Central memory CD8-positive, alpha-beta T cell (primary cell): ENCODE measurements around the gene LRRC4.

Experiments used
- ATAC-seq: fragments of 150-1000 bp; cut with Tn5 transposase; replicated peaks from 2 replicates; pipeline ENCODE4 v1.10.0; 2022; ENCODE audit warnings: mild to moderate bottlenecking, moderate FRiP score, moderate number of reproducible peaks; ENCODE audit not compliant: poor library complexity, severe bottlenecking; ENCODE audit errors: extremely low read depth
- DNase-seq, 2 donors: peaks; one replicate each; pipeline ENCODE4 v3.0.0; 2021; ENCODE audit warnings: low spot score in 2 of 2
- H3K27ac Mint-ChIP-seq: one replicate; pipeline ENCODE4 v1.8.0; 2022; ENCODE audit warnings: low read depth, mild to moderate bottlenecking, moderate library complexity, mixed read lengths
- H3K27me3 Mint-ChIP-seq: one replicate; pipeline ENCODE4 v1.8.0; 2022; ENCODE audit warnings: mixed read lengths
- H3K36me3 Mint-ChIP-seq: one replicate; pipeline ENCODE4 v1.8.0; 2022; ENCODE audit warnings: mild to moderate bottlenecking, moderate library complexity, mixed read lengths; ENCODE audit not compliant: insufficient read depth
- H3K4me1 Mint-ChIP-seq: one replicate; pipeline ENCODE4 v1.8.0; 2022; ENCODE audit warnings: mixed read lengths
- H3K4me3 Mint-ChIP-seq: one replicate; pipeline ENCODE4 v1.8.0; 2022; ENCODE audit warnings: mild to moderate bottlenecking, moderate library complexity, mixed read lengths
- H3K9me3 Mint-ChIP-seq: one replicate; pipeline ENCODE4 v1.8.0; 2022; ENCODE audit warnings: mixed read lengths

Gene LRRC4

GRCh38 chr7:128054511-128054910, 23.3 kb upstream of the LRRC4 start:
- no peaks in the 10 kb centered on the region for H3K9me3 Mint-ChIP-seq
- no peak overlapping the region for H3K4me3 Mint-ChIP-seq
- no peaks in the 10 kb centered on the region for H3K27me3 Mint-ChIP-seq
- DNase-seq (no peak), ATAC-seq (no peak)
- peaks cover 3% of the 10 kb centered on the region for H3K36me3 Mint-ChIP-seq
- H3K4me1 Mint-ChIP-seq, result peaks cover 44% of the 10 kb centered on the region
- no peak overlapping the region for H3K27ac Mint-ChIP-seq

GRCh38 chr7:128053991-128054390, 22.8 kb upstream of the LRRC4 start:
- Mint-ChIP-seq H3K27me3 (no peaks in the 10 kb centered on the region), H3K4me3 (no peak overlapping the region), H3K9me3 (no peaks in the 10 kb centered on the region), H3K36me3 (peaks cover 3% of the 10 kb centered on the region), H3K4me1 (peaks cover 44% of the 10 kb centered on the region), H3K27ac (no peak overlapping the region)
- no peak for ATAC-seq
- DNase-seq, result no peak

GRCh38 chr7:128053023-128053422, 21.8 kb upstream of the LRRC4 start:
- no peaks in the 10 kb centered on the region for H3K27me3 Mint-ChIP-seq
- DNase-seq (no peak), ATAC-seq (no peak)
- peaks cover 3% of the 10 kb centered on the region for H3K36me3 Mint-ChIP-seq
- H3K4me1 Mint-ChIP-seq, result peaks cover 40% of the 10 kb centered on the region
- no peaks in the 10 kb centered on the region for H3K9me3 Mint-ChIP-seq
- no peak overlapping the region for H3K4me3 Mint-ChIP-seq
- H3K27ac Mint-ChIP-seq, result no peak overlapping the region

- Mint-ChIP-seq H3K27me3 (no peaks in the 10 kb centered on the region), H3K4me3 (no peak overlapping the region), H3K36me3 (peaks cover 3% of the 10 kb centered on the region), H3K27ac (no peak overlapping the region), H3K9me3 (no peaks in the 10 kb centered on the region), H3K4me1 (peaks cover 40% of the 10 kb centered on the region)
- ATAC-seq (no peak), DNase-seq (no peak)
Measured at GRCh38 chr7:128052404-128052803, 21.2 kb upstream of the LRRC4 start.

GRCh38 chr7:128045766-128046165, 14.5 kb upstream of the LRRC4 start:
- Mint-ChIP-seq H3K4me1 (peaks cover 45% of the 10 kb centered on the region), H3K27me3 (no peaks in the 10 kb centered on the region), H3K36me3 (peaks cover 3% of the 10 kb centered on the region), H3K9me3 (no peaks in the 10 kb centered on the region), H3K4me3 (no peak overlapping the region), H3K27ac (no peak overlapping the region)
- no peak for DNase-seq
- ATAC-seq, result no peak

- Mint-ChIP-seq H3K4me3 (no peak overlapping the region), H3K27ac (no peak overlapping the region), H3K36me3 (peaks cover 3% of the 10 kb centered on the region), H3K4me1 (peaks cover 40% of the 10 kb centered on the region), H3K9me3 (no peaks in the 10 kb centered on the region), H3K27me3 (no peaks in the 10 kb centered on the region)
- no peak for ATAC-seq
- DNase-seq, result no peak
Measured at GRCh38 chr7:128045158-128045557, 13.9 kb upstream of the LRRC4 start.

GRCh38 chr7:128044064-128044463, 12.8 kb upstream of the LRRC4 start:
- peaks cover 3% of the 10 kb centered on the region for H3K36me3 Mint-ChIP-seq
- no peaks in the 10 kb centered on the region for H3K27me3 Mint-ChIP-seq
- no peak overlapping the region for H3K4me3 Mint-ChIP-seq
- no peak for DNase-seq
- peaks cover 35% of the 10 kb centered on the region for H3K4me1 Mint-ChIP-seq
- H3K27ac Mint-ChIP-seq, result peak overlapping the region; percentile 44
- no peak for ATAC-seq
- H3K9me3 Mint-ChIP-seq, result no peaks in the 10 kb centered on the region

GRCh38 chr7:128042012-128042411, 10.8 kb upstream of the LRRC4 start:
- ATAC-seq (no peak), DNase-seq (no peak)
- Mint-ChIP-seq H3K9me3 (no peaks in the 10 kb centered on the region), H3K27me3 (no peaks in the 10 kb centered on the region), H3K4me1 (peaks cover 31% of the 10 kb centered on the region), H3K4me3 (no peak overlapping the region), H3K36me3 (peaks cover 3% of the 10 kb centered on the region), H3K27ac (no peak overlapping the region)

GRCh38 chr7:128041203-128041602, 10.0 kb upstream of the LRRC4 start:
- DNase-seq (no peak), ATAC-seq (no peak)
- H3K27me3 Mint-ChIP-seq, result no peaks in the 10 kb centered on the region
- peaks cover 31% of the 10 kb centered on the region for H3K4me1 Mint-ChIP-seq
- H3K9me3 Mint-ChIP-seq, result no peaks in the 10 kb centered on the region
- H3K27ac Mint-ChIP-seq, result no peak overlapping the region
- H3K4me3 Mint-ChIP-seq, result no peak overlapping the region
- peaks cover 3% of the 10 kb centered on the region for H3K36me3 Mint-ChIP-seq

GRCh38 chr7:128040205-128040604, 9.0 kb upstream of the LRRC4 start:
- no peak for ATAC-seq
- Mint-ChIP-seq H3K4me1 (peaks cover 27% of the 10 kb centered on the region), H3K9me3 (no peaks in the 10 kb centered on the region), H3K4me3 (no peak overlapping the region), H3K27ac (no peak overlapping the region), H3K36me3 (peaks cover 3% of the 10 kb centered on the region), H3K27me3 (no peaks in the 10 kb centered on the region)
- no peak for DNase-seq

GRCh38 chr7:128039544-128039953, 8.3 kb upstream of the LRRC4 start:
- no peak overlapping the region for H3K27ac Mint-ChIP-seq
- no peak overlapping the region for H3K4me3 Mint-ChIP-seq
- no peaks in the 10 kb centered on the region for H3K36me3 Mint-ChIP-seq

GRCh38 chr7:128037880-128038619, 6.8 kb upstream of the LRRC4 start:
- no peaks in the 10 kb centered on the region for H3K36me3 Mint-ChIP-seq
- no peak for DNase-seq

More at GRCh38 chr7:128039544-128039953, 8.3 kb upstream of the LRRC4 start:
- H3K27me3 Mint-ChIP-seq, result no peaks in the 10 kb centered on the region
- no peak for ATAC-seq
- peaks cover 22% of the 10 kb centered on the region for H3K4me1 Mint-ChIP-seq
- no peaks in the 10 kb centered on the region for H3K9me3 Mint-ChIP-seq
- DNase-seq, result no peak

GRCh38 chr7:128037081-128037480, 5.8 kb upstream of the LRRC4 start:
- peaks cover 2% of the 10 kb centered on the region for H3K36me3 Mint-ChIP-seq

More at GRCh38 chr7:128037880-128038619, 6.8 kb upstream of the LRRC4 start:
- no peak for ATAC-seq
- Mint-ChIP-seq H3K27ac (no peak overlapping the region), H3K9me3 (no peaks in the 10 kb centered on the region), H3K27me3 (no peaks in the 10 kb centered on the region), H3K4me3 (no peak overlapping the region), H3K4me1 (peaks cover 11% of the 10 kb centered on the region)

More at GRCh38 chr7:128037081-128037480, 5.8 kb upstream of the LRRC4 start:
- DNase-seq (no peak), ATAC-seq (no peak)
- Mint-ChIP-seq H3K27me3 (no peaks in the 10 kb centered on the region), H3K4me1 (peaks cover 2% of the 10 kb centered on the region), H3K9me3 (no peaks in the 10 kb centered on the region), H3K4me3 (no peak overlapping the region), H3K27ac (no peak overlapping the region)
